ENCODE data around the gene CNOT1.
"Not testable (repeated sequence)": the region's sequence is repeated elsewhere in the genome, so short reads cannot be mapped to it uniquely, and the experiment has no call there.

Gene CNOT1

DNA sequence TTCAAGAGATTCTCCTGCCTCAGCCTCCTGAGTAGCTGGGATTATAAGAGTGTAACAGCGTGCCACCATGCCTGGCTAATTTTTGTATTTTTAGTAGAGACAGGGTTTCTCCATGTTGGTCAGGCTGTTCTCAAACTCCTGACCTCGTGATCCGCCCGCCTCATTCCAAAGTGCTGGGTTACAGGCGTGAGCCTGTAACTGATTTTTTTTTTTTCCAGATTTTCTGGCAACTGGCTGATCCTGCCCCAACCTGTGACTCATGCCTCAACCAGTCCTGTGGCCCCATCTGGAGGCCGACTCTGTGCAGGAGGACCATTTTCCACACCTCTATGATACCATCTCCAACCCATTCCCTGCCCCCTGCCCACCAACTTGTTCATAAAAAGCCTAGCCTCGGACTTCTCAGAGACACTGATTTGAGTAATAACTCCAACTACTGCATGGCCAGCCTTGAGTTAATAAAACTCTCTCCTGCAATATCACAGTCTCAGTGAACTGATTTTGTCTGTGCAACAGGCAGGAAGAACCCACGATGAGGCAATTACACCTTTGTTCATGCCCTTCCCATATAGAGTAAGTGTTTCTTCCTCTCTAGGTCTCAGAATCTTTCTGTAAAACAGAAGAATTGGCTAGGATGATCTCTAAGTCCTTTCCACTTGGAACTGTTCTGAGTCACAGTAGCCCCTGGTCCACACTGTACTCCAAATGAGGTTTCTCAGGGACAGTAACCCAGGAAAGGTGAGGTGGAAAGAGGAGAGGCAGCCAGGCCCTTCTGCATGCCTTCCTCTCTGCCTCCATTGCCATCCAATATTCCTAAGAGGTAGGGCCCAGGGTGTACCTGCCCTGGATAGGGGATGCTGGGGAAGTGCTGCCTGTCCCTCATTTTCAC is 8.8 kb upstream of the CNOT1 start:
- DNase-seq = peak; percentile 54

DNA sequence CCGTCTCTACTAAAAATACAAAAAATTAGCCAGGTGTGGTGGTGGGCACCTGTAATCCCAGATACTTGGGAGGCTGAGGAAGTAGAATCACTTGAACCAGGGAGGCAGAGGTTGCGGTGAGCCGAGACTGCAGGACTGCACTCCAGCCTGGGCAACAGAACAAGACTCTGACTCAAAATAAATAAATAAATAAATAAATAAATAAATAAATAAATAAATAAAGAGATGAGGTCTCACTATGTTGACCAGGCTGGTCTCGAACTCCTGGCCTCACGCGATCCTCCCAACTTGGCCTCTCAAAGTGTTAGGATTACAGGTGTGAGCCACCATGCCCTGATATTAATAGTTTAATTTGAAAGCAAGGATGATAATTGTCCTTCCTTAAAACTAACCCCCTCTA is 7.4 kb upstream of the CNOT1 start:
- DNase-seq = not testable (repeated sequence)

DNA sequence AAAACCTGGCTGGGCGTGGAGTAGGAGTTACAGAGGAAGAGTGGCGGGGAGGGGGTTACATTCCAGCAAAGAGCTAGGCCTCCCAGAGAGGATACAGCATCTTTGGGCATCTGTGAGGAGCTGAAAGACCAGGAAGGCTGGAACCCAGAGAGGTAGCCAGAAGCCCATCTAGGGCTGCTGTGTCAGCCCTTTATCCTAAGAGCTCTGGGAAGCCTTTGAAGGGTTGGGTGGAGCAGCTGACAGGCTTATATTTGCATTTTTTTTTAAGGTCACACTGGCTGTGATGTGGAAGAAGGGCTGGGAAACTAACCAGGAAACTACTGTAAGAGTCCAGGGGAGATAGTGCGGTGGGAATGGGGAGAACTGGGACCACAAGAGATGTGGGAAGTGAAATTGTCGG is 6.8 kb upstream of the CNOT1 start:
- DNase-seq = no peak

DNA sequence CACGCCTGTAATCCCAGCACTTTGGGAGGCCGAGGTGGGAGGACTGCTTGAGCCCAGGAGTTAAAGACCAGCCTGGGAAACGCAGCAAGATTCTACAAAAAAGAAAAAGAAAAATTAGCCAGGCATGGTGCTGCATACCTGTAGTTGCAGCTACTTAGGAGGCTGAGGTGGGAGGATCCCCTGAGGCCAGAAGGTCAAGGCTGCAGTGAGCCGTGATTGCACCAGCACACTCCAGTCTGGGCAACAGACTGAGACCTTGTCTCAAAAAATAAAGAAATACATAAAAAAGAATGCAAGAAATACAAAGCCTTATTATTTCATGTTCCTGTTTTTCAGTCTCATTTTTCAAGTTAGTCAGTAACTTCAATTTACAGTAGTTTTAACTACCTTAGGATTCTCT is 5.9 kb upstream of the CNOT1 start:
- DNase-seq = no peak

DNA sequence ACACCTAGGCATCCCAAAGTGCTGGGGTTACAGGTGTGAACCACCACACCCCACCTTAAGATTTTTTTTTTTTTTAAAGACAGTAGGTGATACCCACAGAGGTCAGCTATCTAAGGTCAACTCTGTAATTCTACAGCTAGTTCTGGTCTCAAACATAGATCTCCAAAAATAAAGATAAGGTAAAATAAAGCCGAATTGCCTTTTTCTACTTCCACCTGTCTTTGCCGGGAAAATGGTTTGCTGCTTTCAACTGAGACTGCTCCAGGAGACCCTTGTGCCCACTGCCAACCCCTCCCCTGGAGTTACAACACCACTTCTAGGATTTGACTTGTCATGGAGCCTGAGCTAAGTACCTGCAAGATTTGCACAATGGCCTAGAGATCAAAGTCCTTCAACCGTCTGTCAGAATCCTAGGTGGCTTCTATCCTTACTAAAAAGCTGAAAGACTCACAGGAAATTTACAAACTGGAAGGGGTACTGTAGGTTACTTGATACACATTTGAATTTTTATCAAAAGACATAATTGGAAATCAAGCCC is 4.7 kb upstream of the CNOT1 start:
- peak; percentile 30 for DNase-seq

GRCh38 chr16:58628845-58629732 is 537 bp downstream of the CNOT1 start:
- peak; percentile 85 for DNase-seq

- no peak for DNase-seq
Observed at GRCh38 chr16:58624209-58624608, 5.4 kb downstream of the CNOT1 start.

DNA sequence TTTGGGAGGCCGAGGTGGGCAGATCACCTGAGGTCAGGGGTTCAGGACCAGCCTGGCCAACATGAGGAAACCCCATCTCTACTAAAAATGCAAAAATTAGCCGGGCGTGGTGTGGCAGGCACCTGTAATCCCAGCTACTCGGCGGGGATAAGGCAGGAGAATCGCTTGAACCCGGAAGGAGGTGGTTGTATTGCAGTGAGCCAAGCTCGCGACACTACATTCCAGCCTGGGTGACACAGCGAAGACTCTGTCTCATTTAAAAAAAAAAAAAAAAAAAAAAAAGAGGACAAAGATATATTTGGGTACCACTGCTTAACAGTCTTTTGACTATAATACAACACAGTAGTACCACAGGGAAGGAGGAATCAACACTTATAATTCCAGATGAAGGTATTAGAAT is 9.2 kb downstream of the CNOT1 start:
- DNase-seq = no peak

DNA sequence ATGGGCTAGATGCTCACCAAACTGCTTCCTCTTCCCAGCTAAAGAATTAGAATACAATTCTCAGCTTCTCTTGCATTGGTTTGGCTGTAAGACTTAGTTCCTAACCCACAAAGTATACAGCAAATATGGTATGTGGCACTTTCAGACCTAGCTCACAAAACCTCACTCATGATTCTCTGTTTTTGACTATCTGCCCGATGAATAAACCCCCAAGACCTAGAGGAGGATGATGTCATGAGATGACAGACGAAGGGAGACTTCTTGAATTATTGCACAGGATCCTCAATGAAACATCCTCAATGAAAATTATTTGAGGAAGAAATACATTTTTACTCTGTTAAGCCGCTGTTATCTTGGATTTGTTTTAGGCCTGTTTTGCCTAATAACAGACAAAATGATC is 14.3 kb downstream of the CNOT1 start:
- no peak for DNase-seq

GRCh38 chr16:58614860-58615259 is 14.8 kb downstream of the CNOT1 start:
- DNase-seq = no peak

DNA sequence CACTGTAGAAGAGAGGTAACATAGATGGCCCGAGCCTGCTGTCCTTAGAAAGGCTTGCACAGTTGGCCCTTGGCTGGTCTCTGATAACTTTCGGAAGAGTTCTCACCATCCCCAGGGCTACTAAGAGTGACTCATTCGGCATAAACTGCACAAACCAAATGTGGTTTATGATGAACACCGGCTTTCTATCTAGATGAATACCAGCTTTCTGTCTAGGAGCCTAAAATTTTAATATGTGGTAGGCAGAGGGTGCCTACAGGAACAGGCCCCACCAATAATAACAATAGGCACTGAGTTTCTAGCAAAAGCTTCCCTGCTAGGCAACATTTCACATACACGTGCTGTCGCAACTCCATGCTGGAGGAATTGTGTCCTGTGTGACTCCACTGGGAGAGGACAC is 15.4 kb downstream of the CNOT1 start:
- DNase-seq = no peak

DNA sequence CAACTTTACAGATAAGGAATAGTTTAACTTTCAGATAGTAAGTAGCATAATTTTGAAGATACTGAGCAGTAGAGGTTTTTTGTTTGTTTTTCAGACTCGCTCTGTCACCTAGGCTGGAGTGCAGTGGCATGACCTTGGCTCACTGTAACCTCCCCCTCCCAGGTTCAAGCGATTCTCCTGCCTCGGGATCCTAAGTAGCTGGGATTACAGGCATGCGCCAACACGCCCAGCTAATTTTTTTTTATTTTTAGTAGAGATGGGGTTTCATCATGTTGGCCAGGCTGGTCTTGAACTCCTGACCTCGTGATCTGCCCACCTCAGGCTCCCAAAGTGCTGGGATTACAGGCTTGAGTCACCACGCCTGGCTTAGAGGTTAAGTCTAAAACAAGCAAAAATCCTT is 16.7 kb downstream of the CNOT1 start:
- not testable (repeated sequence) for DNase-seq

DNA sequence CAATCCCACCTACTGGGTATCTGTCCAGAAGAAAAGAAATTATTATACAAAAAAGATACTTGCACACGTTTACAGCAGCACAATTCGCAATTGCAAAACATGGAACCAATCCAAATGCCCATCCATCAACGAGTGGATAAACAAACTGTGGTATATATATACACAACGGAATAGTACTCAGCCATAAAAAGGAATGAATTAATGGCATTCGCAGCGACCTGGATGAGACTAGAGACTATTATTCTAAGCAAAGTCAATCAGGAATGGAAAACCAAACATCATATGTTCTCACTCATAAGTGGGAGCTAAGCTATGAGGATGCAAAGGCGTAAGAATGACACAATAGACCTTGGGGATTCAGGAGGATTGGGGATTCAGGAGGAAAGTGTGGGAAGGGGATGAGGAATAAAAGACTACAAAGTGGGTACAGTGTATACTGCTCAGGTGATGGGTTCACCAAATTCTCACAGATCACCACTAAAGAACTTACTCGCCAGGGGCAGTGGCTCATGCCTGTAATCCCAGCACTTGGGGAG is 21.0 kb downstream of the CNOT1 start:
- DNase-seq = no peak

- no peak for DNase-seq
Observed at GRCh38 chr16:58605562-58605961, 24.1 kb downstream of the CNOT1 start.

- no peak for DNase-seq
Observed at GRCh38 chr16:58591083-58591482, 38.5 kb downstream of the CNOT1 start.

- DNase-seq = no peak
Observed at GRCh38 chr16:58589326-58589905, 40.2 kb downstream of the CNOT1 start.

GRCh38 chr16:58588406-58588805 is 41.2 kb downstream of the CNOT1 start:
- no peak for DNase-seq

- DNase-seq = no peak
Observed at GRCh38 chr16:58586340-58587030, 43.1 kb downstream of the CNOT1 start.

DNA sequence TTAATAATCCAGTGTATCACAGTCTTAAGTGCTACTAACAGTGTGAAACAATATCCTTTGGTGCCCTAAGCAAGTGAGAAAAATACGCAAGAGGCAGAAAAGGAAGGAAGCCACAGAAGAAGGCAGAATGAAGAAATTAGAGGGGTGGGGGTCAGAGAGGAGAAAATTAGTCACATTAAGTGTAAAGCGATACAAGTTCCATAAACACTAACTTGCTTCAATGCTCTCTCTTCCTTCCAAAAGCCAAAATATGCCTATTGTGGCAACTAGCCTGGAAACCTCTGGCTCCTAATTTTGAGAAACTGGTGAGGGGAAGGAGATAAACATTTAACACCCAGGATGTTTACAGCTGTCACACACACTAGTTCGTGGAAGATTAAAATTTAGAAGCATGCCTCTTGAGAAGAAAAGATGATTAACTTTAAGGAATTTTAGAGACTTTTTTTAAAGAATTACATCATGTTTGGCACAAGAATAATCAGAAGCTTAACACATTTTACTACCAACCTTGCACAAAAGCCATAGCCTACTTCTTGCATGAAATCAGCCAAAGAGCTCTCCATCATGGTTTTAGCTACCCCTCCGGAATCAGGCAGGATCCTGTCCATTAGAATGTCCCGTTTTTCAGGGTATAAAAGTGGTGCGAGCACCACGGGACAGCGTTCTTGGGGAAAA is 44.7 kb downstream of the CNOT1 start:
- no peak for DNase-seq

- DNase-seq = no peak
Observed at GRCh38 chr16:58582971-58583765, 46.5 kb downstream of the CNOT1 start.

DNA sequence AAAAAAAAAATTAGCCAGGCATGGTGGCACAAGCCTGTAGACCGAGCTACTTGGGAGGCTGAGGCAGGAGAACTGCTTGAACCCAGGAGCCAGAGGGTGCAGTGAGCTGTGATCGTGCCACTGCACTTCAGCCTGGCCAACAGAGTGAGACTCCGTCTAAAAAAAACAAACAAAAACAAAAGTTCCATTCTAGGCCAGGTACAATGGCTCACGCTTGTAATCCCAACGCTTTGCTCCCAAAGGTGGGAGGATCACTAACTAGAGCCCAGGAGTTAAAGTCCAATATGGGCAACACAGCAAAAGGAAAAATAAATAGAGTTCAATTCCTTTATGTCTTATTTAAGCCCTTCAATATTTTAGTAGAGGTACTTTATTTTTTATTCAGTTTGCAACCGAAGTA is 47.5 kb downstream of the CNOT1 start:
- no peak for DNase-seq
